Upper lobe of right lung (tissue), 1 donor: ENCODE data around the gene TNFAIP1. TPM values are rescaled to one million over a fixed set of nuclear protein-coding genes. Genes with fewer than 3 reads are reported as not detected.
A peak's percentile ranks its signal among the peaks of the same experiment; 100 is the strongest.

Source experiments
- ATAC-seq: fragments of 200-7000 bp; cut with Tn5 transposase; one replicate; pipeline ENCODE4 v1.9.1; 2020; ENCODE audit warnings: mild to moderate bottlenecking, moderate library complexity
- DNase-seq: peaks from one replicate; pipeline ENCODE4 v3.0.0-alpha.2; 2020
- H3K27ac ChIP-seq: fragments of 200-600 bp; one replicate; pipeline ENCODE4 v1.8.0; 2022
- H3K27me3 ChIP-seq: fragments of 200-600 bp; one replicate; pipeline ENCODE4 v1.8.0; 2022; ENCODE audit warnings: mild to moderate bottlenecking
- H3K36me3 ChIP-seq: fragments of 200-600 bp; one replicate; pipeline ENCODE4 v1.8.0; 2022
- H3K4me1 ChIP-seq: fragments of 200-600 bp; one replicate; pipeline ENCODE4 v1.8.0; 2022
- H3K4me3 ChIP-seq: fragments of 200-600 bp; one replicate; pipeline ENCODE4 v1.8.0; 2022; ENCODE audit warnings: mild to moderate bottlenecking
- H3K9me3 ChIP-seq: fragments of 200-600 bp; one replicate; pipeline ENCODE4 v1.8.0; 2022
- intact Hi-C: fragments of 100-400 bp; cut with DNase I; formaldehyde crosslinking; loops from one replicate; pipeline ENCODE4 v1.11.0; 2022
- total RNA-seq: library from RNA; stranded (reverse); fragmentation: NEBNext Ultra II Directional; extraction: Animal tissue kit (Norgen Biotek cat#: 25700); gene quantifications from one replicate; pipeline ENCODE4 v1.2.1, GENCODE V29; 2021
- TF ChIP-seq, protein P1 (sequence below): fragments of 200-600 bp; IDR thresholded peaks from one replicate; pipeline ENCODE4 v1.8.0; 2022; ENCODE audit warnings: antibody characterized with exemption
- donor health status: DM: no; HTN: yes; CAD: no; lungs with severe emphysema.

TNFAIP1 gene
- total RNA-seq, 1 donor from 2014 or later, result 82.7 TPM

DNA sequence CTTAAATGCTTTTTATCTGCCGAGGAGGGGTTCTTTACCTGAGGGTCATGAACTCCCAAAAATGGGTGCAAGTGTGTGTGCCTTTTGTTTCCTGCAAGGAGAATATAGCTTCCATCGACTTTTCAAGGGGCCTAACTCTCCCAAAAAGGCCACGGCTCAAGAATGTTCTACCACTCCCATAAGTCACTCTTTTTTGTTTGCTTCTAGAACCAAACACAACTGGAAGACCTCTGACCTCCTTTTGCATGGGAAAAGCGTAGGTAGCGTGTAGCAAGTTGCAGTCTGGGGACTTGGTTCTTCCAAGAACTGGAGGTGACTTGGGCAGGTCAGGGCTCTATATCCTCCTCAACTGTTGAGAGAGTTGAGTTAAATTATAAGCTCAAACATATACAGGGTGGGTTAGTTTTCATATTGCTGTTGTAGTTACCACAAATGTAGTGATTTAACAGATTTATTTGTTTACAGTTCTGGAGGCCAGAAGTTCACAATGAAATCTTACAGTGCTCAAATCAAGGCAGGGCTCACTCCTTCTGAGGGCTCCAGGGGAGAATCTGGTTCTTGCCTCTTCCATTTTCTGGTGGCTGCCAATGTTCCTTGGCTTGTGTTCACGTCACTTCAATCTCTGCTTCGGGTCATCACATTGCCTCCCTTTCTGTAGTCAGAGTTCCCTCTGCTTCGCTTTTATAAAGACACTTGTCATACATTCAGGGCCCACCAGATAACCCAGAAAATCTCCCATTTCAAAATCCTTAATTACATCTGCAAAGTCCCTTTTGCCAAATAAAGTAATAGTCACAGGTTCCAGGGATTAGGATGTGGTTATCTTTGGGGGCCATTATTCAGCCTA is 15.1 kb upstream of the TNFAIP1 start:
- H3K4me3 ChIP-seq, result peak overlapping the region; percentile 80
- ATAC-seq, result no peak

DNA sequence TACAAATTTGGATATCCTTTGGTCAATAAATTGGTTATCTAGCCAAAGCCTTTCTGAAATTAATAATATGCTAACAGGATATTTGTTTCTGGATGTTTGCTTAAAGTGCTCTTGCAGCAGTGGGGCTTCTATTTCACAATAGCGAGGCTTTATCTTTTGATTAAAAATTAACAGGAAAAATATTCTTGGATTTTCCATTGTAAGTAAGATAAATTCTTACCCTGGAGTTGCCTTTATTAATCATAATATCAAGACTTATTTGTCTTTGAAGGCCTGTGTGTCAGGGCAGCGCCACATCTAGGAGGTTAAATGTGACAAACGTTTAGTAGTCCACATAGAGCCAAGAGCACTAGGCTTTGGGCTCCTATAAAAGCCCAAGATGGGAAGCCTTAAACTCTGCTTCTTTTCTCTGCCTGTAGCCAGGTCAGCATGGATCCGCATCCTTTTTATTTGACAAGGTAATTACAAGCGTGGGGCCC is 11.3 kb upstream of the TNFAIP1 start:
- H3K4me3 ChIP-seq, result no peak overlapping the region
- no peaks in the 10 kb centered on the region for H3K27me3 ChIP-seq
- ATAC-seq (no peak), DNase-seq (no peak)
- H3K27ac ChIP-seq, result no peak overlapping the region
- H3K9me3 ChIP-seq, result no peaks in the 10 kb centered on the region
- peaks cover 30% of the 10 kb centered on the region for H3K4me1 ChIP-seq
- intact Hi-C loops, result no loop called here
- TF ChIP-seq, protein P1, sequence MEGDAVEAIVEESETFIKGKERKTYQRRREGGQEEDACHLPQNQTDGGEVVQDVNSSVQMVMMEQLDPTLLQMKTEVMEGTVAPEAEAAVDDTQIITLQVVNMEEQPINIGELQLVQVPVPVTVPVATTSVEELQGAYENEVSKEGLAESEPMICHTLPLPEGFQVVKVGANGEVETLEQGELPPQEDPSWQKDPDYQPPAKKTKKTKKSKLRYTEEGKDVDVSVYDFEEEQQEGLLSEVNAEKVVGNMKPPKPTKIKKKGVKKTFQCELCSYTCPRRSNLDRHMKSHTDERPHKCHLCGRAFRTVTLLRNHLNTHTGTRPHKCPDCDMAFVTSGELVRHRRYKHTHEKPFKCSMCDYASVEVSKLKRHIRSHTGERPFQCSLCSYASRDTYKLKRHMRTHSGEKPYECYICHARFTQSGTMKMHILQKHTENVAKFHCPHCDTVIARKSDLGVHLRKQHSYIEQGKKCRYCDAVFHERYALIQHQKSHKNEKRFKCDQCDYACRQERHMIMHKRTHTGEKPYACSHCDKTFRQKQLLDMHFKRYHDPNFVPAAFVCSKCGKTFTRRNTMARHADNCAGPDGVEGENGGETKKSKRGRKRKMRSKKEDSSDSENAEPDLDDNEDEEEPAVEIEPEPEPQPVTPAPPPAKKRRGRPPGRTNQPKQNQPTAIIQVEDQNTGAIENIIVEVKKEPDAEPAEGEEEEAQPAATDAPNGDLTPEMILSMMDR, result no peak
- H3K36me3 ChIP-seq, result peaks cover 24% of the 10 kb centered on the region

More for the DNA sequence above, 15.1 kb upstream of the TNFAIP1 start:
- Histone ChIP-seq H3K9me3 (no peaks in the 10 kb centered on the region), H3K4me1 (peaks cover 30% of the 10 kb centered on the region), H3K27ac (no peak overlapping the region), H3K36me3 (no peaks in the 10 kb centered on the region), H3K27me3 (no peaks in the 10 kb centered on the region)
- no peak for DNase-seq
- TF ChIP-seq, protein P1, result no peak
- intact Hi-C loops, result no loop called here

DNA sequence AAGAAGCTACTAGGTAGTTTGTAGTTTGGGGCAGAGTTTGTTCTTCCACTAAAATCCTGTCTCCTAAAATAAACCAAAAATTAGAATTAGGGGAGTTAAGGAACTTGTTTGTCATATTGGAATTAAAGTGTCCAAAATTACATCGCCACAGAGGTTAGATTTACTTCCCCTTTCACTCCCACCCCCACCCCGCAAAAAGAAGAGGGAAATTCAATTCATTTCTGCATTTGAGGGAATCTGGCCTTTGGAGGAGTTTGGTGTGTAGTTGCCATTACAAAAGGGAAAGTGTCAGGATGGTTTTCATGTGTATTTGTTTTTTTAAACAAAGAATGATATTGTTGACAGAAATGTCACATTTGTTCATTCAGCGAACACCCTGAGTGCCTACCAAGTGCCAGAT is 10.8 kb upstream of the TNFAIP1 start:
- Histone ChIP-seq H3K9me3 (no peaks in the 10 kb centered on the region), H3K4me1 (peaks cover 25% of the 10 kb centered on the region), H3K27ac (no peak overlapping the region), H3K27me3 (no peaks in the 10 kb centered on the region), H3K4me3 (no peak overlapping the region), H3K36me3 (peaks cover 27% of the 10 kb centered on the region)
- TF ChIP-seq, protein P1, result no peak
- intact Hi-C loops, result no loop called here
- DNase-seq, result no peak
- no peak for ATAC-seq

DNA sequence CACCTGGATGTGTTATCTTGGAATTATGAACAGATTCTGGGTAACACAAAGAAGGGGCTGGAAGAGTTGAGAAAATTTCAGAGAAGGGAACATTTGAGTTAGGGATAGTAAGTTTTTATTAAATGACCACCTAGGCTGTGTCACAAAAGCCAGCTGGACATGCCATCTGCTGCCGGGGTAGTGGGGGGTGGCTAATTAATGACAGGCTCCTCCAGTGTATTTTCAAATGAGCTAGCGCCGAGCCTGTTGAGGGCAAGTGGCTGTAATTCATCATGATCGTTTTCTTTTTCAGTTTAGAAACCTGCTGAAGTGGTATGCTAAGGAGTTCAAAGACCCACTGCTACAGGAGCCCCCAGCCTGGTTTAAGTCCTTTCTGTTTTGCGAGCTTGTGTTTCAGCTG is 10.3 kb upstream of the TNFAIP1 start:
- no peak overlapping the region for H3K27ac ChIP-seq
- no peaks in the 10 kb centered on the region for H3K9me3 ChIP-seq
- ATAC-seq (no peak), DNase-seq (no peak)
- H3K27me3 ChIP-seq, result no peaks in the 10 kb centered on the region
- intact Hi-C loops, result no loop called here
- H3K4me3 ChIP-seq, result no peak overlapping the region
- H3K36me3 ChIP-seq, result peaks cover 29% of the 10 kb centered on the region
- TF ChIP-seq, protein P1, result no peak
- H3K4me1 ChIP-seq, result peaks cover 21% of the 10 kb centered on the region

DNA sequence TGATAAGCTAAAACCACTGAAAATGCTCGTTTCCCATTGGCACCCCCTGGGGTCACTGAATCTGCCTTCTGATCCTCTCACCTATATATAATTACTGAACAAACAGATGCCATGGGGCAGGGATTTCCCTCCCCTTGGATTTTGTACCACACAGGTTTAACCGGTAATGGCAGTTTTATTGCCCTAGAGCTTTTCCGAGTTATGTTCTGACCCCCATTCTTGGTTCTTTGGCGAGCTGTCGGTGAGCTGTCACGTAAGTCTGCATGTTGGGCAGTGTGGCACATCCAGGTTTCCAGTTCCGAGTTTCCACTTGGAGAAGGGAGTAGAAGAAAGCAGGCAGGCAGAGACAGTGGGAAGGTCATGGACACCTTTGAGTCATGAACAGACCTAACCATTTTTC is 9.4 kb upstream of the TNFAIP1 start:
- DNase-seq (no peak), ATAC-seq (no peak)
- intact Hi-C loops, result no loop called here
- Histone ChIP-seq H3K4me1 (peaks cover 21% of the 10 kb centered on the region), H3K36me3 (peaks cover 38% of the 10 kb centered on the region), H3K27me3 (no peaks in the 10 kb centered on the region), H3K9me3 (no peaks in the 10 kb centered on the region), H3K4me3 (no peak overlapping the region), H3K27ac (no peak overlapping the region)
- TF ChIP-seq, protein P1, result no peak
